GM23338 (cell line): ENCODE results near the gene PTMA.

ENCODE experiments used
- CTCF ChIP-seq, 2 experiments: fragments of 200-600 bp in 1 of 2; sonication (generic) in 1 of 2; conservative IDR thresholded peaks; 2 replicates each; pipeline versions ENCODE4 v1.5.1 to v1.6.1; 2016 to 2017; ENCODE audit warnings: antibody characterized with exemption in 2 of 2, low read depth in 2 of 2, mild to moderate bottlenecking in 2 of 2, moderate library complexity in 1 of 2
- EZH2 ChIP-seq: fragments of 200-600 bp; sonication (generic); IDR thresholded peaks from one replicate; pipeline ENCODE4 v1.8.0; 2017; ENCODE audit warnings: antibody characterized with exemption, mild to moderate bottlenecking, low read depth; ENCODE audit not compliant: unreplicated experiment
- EZH2phosphoT487 ChIP-seq: fragments of 200-600 bp; sonication (generic); IDR thresholded peaks from one replicate; pipeline ENCODE4 v1.8.1; 2018; ENCODE audit warnings: antibody characterized with exemption; ENCODE audit not compliant: unreplicated experiment
- JUNB ChIP-seq: IDR thresholded peaks from one replicate; pipeline ENCODE4 v1.6.1; 2016; ENCODE audit warnings: antibody characterized with exemption; ENCODE audit not compliant: unreplicated experiment
- POLR2AphosphoS5 ChIP-seq: IDR thresholded peaks from 2 replicates; pipeline ENCODE4 v1.6.1; 2016; ENCODE audit warnings: antibody characterized with exemption, low read depth
- REST ChIP-seq: IDR thresholded peaks from one replicate; pipeline ENCODE4 v1.6.1; 2018; ENCODE audit warnings: antibody characterized with exemption; ENCODE audit not compliant: unreplicated experiment

- TF ChIP-seq CTCF (conservative IDR thresholded peaks at IDR 0.05; ENCODE audit: low read depth in 2 of 2): no peak
- no peak for TF ChIP-seq REST
- no peak for TF ChIP-seq EZH2
- TF ChIP-seq EZH2phosphoT487: no peak
- no peak for TF ChIP-seq POLR2AphosphoS5
- no peak for TF ChIP-seq JUNB
These were observed 19.6 kb upstream of the PTMA start for GRCh38 chr2:231688719-231689118.
